ENCODE measurements around the gene PRLH.

PRLH gene

GRCh38 chr2:237525559-237526157, 40.7 kb upstream of the PRLH start:
- no peak for TF ChIP-seq CTCF (IDR thresholded peaks at IDR 0.05; ENCODE audit: low read depth, low read length)
- H3K4me3 ChIP-seq (replicated peaks in 1 of 2; ENCODE audit: low read depth in 2 of 2, low read length in 2 of 2), result no peak overlapping the region
- no peak for DNase-seq (ENCODE audit: low read depth in 2 of 2)

- DNase-seq (ENCODE audit: low read depth in 2 of 2), result no peak
- no peak overlapping the region for H3K4me3 ChIP-seq (replicated peaks in 1 of 2; ENCODE audit: low read depth in 2 of 2, low read length in 2 of 2)
- TF ChIP-seq CTCF (IDR thresholded peaks at IDR 0.05; ENCODE audit: low read depth, low read length), result no peak
These were observed 39.1 kb upstream of the PRLH start for GRCh38 chr2:237527233-237527632.

GRCh38 chr2:237527766-237528165, 38.6 kb upstream of the PRLH start:
- DNase-seq (ENCODE audit: low read depth in 2 of 2), result no peak
- no peak for TF ChIP-seq CTCF (IDR thresholded peaks at IDR 0.05; ENCODE audit: low read depth, low read length)
- no peak overlapping the region for H3K4me3 ChIP-seq (replicated peaks in 1 of 2; ENCODE audit: low read depth in 2 of 2, low read length in 2 of 2)

GRCh38 chr2:237529452-237530402, 36.6 kb upstream of the PRLH start:
- H3K4me3 ChIP-seq (replicated peaks in 1 of 2; ENCODE audit: low read depth in 2 of 2, low read length in 2 of 2), result no peak overlapping the region
- TF ChIP-seq CTCF (IDR thresholded peaks at IDR 0.05; ENCODE audit: low read depth, low read length), result no peak

GRCh38 chr2:237530472-237531433, 35.6 kb upstream of the PRLH start:
- no peak for TF ChIP-seq CTCF (IDR thresholded peaks at IDR 0.05; ENCODE audit: low read depth, low read length)
- no peak overlapping the region for H3K4me3 ChIP-seq (replicated peaks in 1 of 2; ENCODE audit: low read depth in 2 of 2, low read length in 2 of 2)
- no peak for DNase-seq (ENCODE audit: low read depth in 2 of 2)

More at GRCh38 chr2:237529452-237530402, 36.6 kb upstream of the PRLH start:
- no peak for DNase-seq (ENCODE audit: low read depth in 2 of 2)

GRCh38 chr2:237532160-237532559, 34.2 kb upstream of the PRLH start:
- DNase-seq (ENCODE audit: low read depth in 2 of 2), result no peak
- TF ChIP-seq CTCF (IDR thresholded peaks at IDR 0.05; ENCODE audit: low read depth, low read length), result no peak
- H3K4me3 ChIP-seq (replicated peaks in 1 of 2; ENCODE audit: low read depth in 2 of 2, low read length in 2 of 2), result no peak overlapping the region

Data from cardiac fibroblast (primary cell).